Measurements from ENCODE around the gene FSTL4.

The FSTL4 gene

GRCh38 chr5:133291524-133291923 lies 320.8 kb downstream of the FSTL4 start:
- Histone ChIP-seq H3K4me2 (ENCODE audit: insufficient read depth, low read length) (no peak overlapping the region), H3K9ac (ENCODE audit: low read depth, low read length) (no peak overlapping the region), H3K27ac (ENCODE audit: low read length) (no peak overlapping the region), H3K4me3 (ENCODE audit: low read depth in 1 of 2, low read length in 2 of 2) (no peak overlapping the region), H3K9me3 (ENCODE audit: insufficient read depth, low read length, severe bottlenecking) (no peaks in the 10 kb centered on the region), H3K27me3 (ENCODE audit: insufficient read depth, low read length, poor library complexity) (no peaks in the 10 kb centered on the region), H3K4me1 (ENCODE audit: insufficient read depth, low read length) (no peaks in the 10 kb centered on the region), H4K20me1 (ENCODE audit: insufficient read depth, low read length) (no peaks in the 10 kb centered on the region), H3K79me2 (ENCODE audit: insufficient read depth, low read length) (no peaks in the 10 kb centered on the region), H2AFZ (ENCODE audit: low read depth, low read length) (no peak overlapping the region), H3K36me3 (ENCODE audit: insufficient read depth, low read length) (no peaks in the 10 kb centered on the region)
- ATAC-seq (ENCODE audit: insufficient read depth, low read depth) (no peak), DNase-seq (no peak)
- TF ChIP-seq EZH2 (IDR thresholded peaks at IDR 0.05; ENCODE audit: borderline replicate concordance, low read depth, low read length, severe bottlenecking) (no peak), CTCF (IDR thresholded peaks at IDR 0.05; ENCODE audit: borderline replicate concordance, extremely low read depth, low read length, poor library complexity, severe bottlenecking) (no peak)

- H3K4me1 ChIP-seq (ENCODE audit: insufficient read depth, low read length): no peaks in the 10 kb centered on the region
- no peaks in the 10 kb centered on the region for H3K9me3 ChIP-seq (ENCODE audit: insufficient read depth, low read length, severe bottlenecking)
- H3K79me2 ChIP-seq (ENCODE audit: insufficient read depth, low read length): no peaks in the 10 kb centered on the region
- no peaks in the 10 kb centered on the region for H3K36me3 ChIP-seq (ENCODE audit: insufficient read depth, low read length)
- TF ChIP-seq EZH2 (IDR thresholded peaks at IDR 0.05; ENCODE audit: borderline replicate concordance, low read depth, low read length, severe bottlenecking) (no peak), CTCF (IDR thresholded peaks at IDR 0.05; ENCODE audit: borderline replicate concordance, extremely low read depth, low read length, poor library complexity, severe bottlenecking) (no peak)
- H3K27me3 ChIP-seq (ENCODE audit: insufficient read depth, low read length, poor library complexity): no peaks in the 10 kb centered on the region
- no peak overlapping the region for H3K27ac ChIP-seq (ENCODE audit: low read length)
- H2AFZ ChIP-seq (ENCODE audit: low read depth, low read length): no peak overlapping the region
- H3K9ac ChIP-seq (ENCODE audit: low read depth, low read length): no peak overlapping the region
- DNase-seq (no peak), ATAC-seq (ENCODE audit: insufficient read depth, low read depth) (no peak)
- H3K4me2 ChIP-seq (ENCODE audit: insufficient read depth, low read length): no peak overlapping the region
- H4K20me1 ChIP-seq (ENCODE audit: insufficient read depth, low read length): no peaks in the 10 kb centered on the region
- H3K4me3 ChIP-seq (ENCODE audit: low read depth in 1 of 2, low read length in 2 of 2): no peak overlapping the region
Measured at GRCh38 chr5:133290669-133291240, 321.6 kb downstream of the FSTL4 start.

GRCh38 chr5:133289686-133290367 lies 322.5 kb downstream of the FSTL4 start:
- no peaks in the 10 kb centered on the region for H4K20me1 ChIP-seq (ENCODE audit: insufficient read depth, low read length)
- no peaks in the 10 kb centered on the region for H3K9me3 ChIP-seq (ENCODE audit: insufficient read depth, low read length, severe bottlenecking)
- H2AFZ ChIP-seq (ENCODE audit: low read depth, low read length): no peak overlapping the region
- no peaks in the 10 kb centered on the region for H3K79me2 ChIP-seq (ENCODE audit: insufficient read depth, low read length)
- TF ChIP-seq CTCF (IDR thresholded peaks at IDR 0.05; ENCODE audit: borderline replicate concordance, extremely low read depth, low read length, poor library complexity, severe bottlenecking): no peak
- no peak for TF ChIP-seq EZH2 (IDR thresholded peaks at IDR 0.05; ENCODE audit: borderline replicate concordance, low read depth, low read length, severe bottlenecking)
- no peak overlapping the region for H3K9ac ChIP-seq (ENCODE audit: low read depth, low read length)
- no peak overlapping the region for H3K4me2 ChIP-seq (ENCODE audit: insufficient read depth, low read length)
- H3K36me3 ChIP-seq (ENCODE audit: insufficient read depth, low read length): no peaks in the 10 kb centered on the region
- no peaks in the 10 kb centered on the region for H3K4me1 ChIP-seq (ENCODE audit: insufficient read depth, low read length)
- no peak overlapping the region for H3K4me3 ChIP-seq (ENCODE audit: low read depth in 1 of 2, low read length in 2 of 2)
- H3K27me3 ChIP-seq (ENCODE audit: insufficient read depth, low read length, poor library complexity): no peaks in the 10 kb centered on the region
- DNase-seq: no peak
- no peak for ATAC-seq (ENCODE audit: insufficient read depth, low read depth)
- H3K27ac ChIP-seq (ENCODE audit: low read length): no peak overlapping the region
